HG03354 (cell line): ENCODE results near the gene NUDT2.
"Not testable (repeated sequence)": the region's sequence is repeated elsewhere in the genome, so short reads cannot be mapped to it uniquely, and the experiment has no call there.

Source experiments
- ATAC-seq: cut with Tn5 transposase; IDR thresholded peaks from one replicate; pipeline ENCODE4 v1.9.1; 2021; ENCODE audit warnings: mild to moderate bottlenecking; ENCODE audit not compliant: unreplicated experiment, poor library complexity, severe bottlenecking

Gene NUDT2

GRCh38 chr9:34334337-34334824, 5.0 kb downstream of the NUDT2 start:
- no peak for ATAC-seq

GRCh38 chr9:34334916-34335315, 5.5 kb downstream of the NUDT2 start:
- ATAC-seq: no peak

GRCh38 chr9:34335376-34335775, 6.0 kb downstream of the NUDT2 start:
- no peak for ATAC-seq

GRCh38 chr9:34337403-34337802, 8.0 kb downstream of the NUDT2 start:
- no peak for ATAC-seq

- not testable (repeated sequence) for ATAC-seq
These were observed 8.7 kb downstream of the NUDT2 start for GRCh38 chr9:34338079-34338478.

GRCh38 chr9:34338665-34339385, 9.5 kb downstream of the NUDT2 start:
- ATAC-seq: no peak

- ATAC-seq: no peak
These were observed 12.4 kb downstream of the NUDT2 start for GRCh38 chr9:34341659-34342295.

GRCh38 chr9:34343090-34343489, 13.7 kb downstream of the NUDT2 start:
- ATAC-seq: no peak

GRCh38 chr9:34343605-34344004, 14.2 kb downstream of the NUDT2 start:
- ATAC-seq: no peak

- ATAC-seq: no peak
These were observed 17.8 kb downstream of the NUDT2 start for GRCh38 chr9:34346873-34347799.

GRCh38 chr9:34347800-34348158, 18.4 kb downstream of the NUDT2 start:
- no peak for ATAC-seq

- ATAC-seq: no peak
These were observed 20.0 kb downstream of the NUDT2 start for GRCh38 chr9:34349324-34349723.

- ATAC-seq: not testable (repeated sequence)
These were observed 22.8 kb downstream of the NUDT2 start for GRCh38 chr9:34352122-34352652.

GRCh38 chr9:34352957-34353356, 23.6 kb downstream of the NUDT2 start:
- not testable (repeated sequence) for ATAC-seq

GRCh38 chr9:34362614-34363214, 33.3 kb downstream of the NUDT2 start:
- ATAC-seq: no peak

- no peak for ATAC-seq
These were observed 34.4 kb downstream of the NUDT2 start for GRCh38 chr9:34363619-34364351.

- ATAC-seq: no peak
These were observed 35.9 kb downstream of the NUDT2 start for GRCh38 chr9:34365282-34365681.

GRCh38 chr9:34366365-34366764, 37.0 kb downstream of the NUDT2 start:
- ATAC-seq: no peak

- not testable (repeated sequence) for ATAC-seq
These were observed 38.5 kb downstream of the NUDT2 start for GRCh38 chr9:34367751-34368410.
